ENCODE results near the gene CAV1. TPM values are rescaled to one million over a fixed set of nuclear protein-coding genes. Genes with fewer than 3 reads are reported as not detected.

The CAV1 gene
- total RNA-seq, 2 experiments from 2014 or later = not detected

DNA sequence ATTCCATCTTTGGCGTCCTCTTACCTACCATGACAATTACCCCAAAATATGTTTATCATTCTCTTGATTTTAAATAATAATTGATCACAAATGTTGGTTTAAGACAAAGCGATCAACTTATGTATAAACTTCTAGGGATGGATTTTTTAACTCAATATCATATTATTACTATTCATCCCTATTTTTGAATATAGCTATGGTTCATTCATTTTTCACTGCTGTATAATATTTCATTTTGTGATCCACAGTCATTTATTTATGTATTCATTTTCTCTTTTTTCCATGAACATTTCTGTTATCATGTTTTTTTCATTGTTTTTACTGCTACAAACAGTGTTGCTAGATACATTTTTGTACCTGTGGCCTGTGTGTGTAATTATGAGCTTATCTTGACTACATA lies 85.9 kb downstream of the CAV1 start:
- CTCF ChIA-PET = no interaction called here
- peaks cover 40% of the 10 kb centered on the region for H3K27me3 Mint-ChIP-seq
- TF ChIP-seq, protein P1, sequence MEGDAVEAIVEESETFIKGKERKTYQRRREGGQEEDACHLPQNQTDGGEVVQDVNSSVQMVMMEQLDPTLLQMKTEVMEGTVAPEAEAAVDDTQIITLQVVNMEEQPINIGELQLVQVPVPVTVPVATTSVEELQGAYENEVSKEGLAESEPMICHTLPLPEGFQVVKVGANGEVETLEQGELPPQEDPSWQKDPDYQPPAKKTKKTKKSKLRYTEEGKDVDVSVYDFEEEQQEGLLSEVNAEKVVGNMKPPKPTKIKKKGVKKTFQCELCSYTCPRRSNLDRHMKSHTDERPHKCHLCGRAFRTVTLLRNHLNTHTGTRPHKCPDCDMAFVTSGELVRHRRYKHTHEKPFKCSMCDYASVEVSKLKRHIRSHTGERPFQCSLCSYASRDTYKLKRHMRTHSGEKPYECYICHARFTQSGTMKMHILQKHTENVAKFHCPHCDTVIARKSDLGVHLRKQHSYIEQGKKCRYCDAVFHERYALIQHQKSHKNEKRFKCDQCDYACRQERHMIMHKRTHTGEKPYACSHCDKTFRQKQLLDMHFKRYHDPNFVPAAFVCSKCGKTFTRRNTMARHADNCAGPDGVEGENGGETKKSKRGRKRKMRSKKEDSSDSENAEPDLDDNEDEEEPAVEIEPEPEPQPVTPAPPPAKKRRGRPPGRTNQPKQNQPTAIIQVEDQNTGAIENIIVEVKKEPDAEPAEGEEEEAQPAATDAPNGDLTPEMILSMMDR (IDR thresholded peaks at IDR 0.05) = no peak

More for the DNA sequence above, 85.9 kb downstream of the CAV1 start:
- Histone ChIP-seq H3K27ac (ENCODE audit: low read depth in 1 of 2, low read length in 2 of 2) (no peak overlapping the region), H3K9me3 (ENCODE audit: control insufficient read depth in 1 of 2, insufficient read depth in 1 of 2, low read length in 2 of 2) (no peaks in the 10 kb centered on the region), H3K27me3 (ENCODE audit: control insufficient read depth in 1 of 2, insufficient read depth in 2 of 2, low read length in 2 of 2) (peaks cover 0 to 12% of the 10 kb centered on the region in 2 experiments), H3K4me1 (ENCODE audit: insufficient read depth, low read length) (no peaks in the 10 kb centered on the region), H3K36me3 (ENCODE audit: insufficient read depth, low read length) (no peaks in the 10 kb centered on the region), H3K4me3 (ENCODE audit: low read length) (no peak overlapping the region)
- H3K4me1 Mint-ChIP-seq (ENCODE audit: low read depth) = no peaks in the 10 kb centered on the region
- POLR2A ChIA-PET = no interaction called here
- DNase-seq (no peak), ATAC-seq (ENCODE audit: poor library complexity) (no peak)
- no peak overlapping the region for H3K27ac Mint-ChIP-seq
- H3K36me3 Mint-ChIP-seq (ENCODE audit: low read depth) = no peaks in the 10 kb centered on the region
- no peak overlapping the region for H3K4me3 Mint-ChIP-seq
- no peaks in the 10 kb centered on the region for H3K9me3 Mint-ChIP-seq
- intact Hi-C loops (cut with DNase I, micrococcal nuclease) = no loop called here

Other genes with a start within 250 kb of the CAV1 start
- not detected for gene CAV2, start 25.3 kb upstream of the CAV1 start, total RNA-seq
- gene MET, start 147.2 kb downstream of the CAV1 start, total RNA-seq = under 1 TPM in 1 of 2 experiments, not detected in 1; 0.14 TPM

Data from CD4-positive, alpha-beta T cell (primary cell).